Measurements from ENCODE around the gene SLC1A5. TPM values are rescaled to one million over a fixed set of nuclear protein-coding genes. Genes with fewer than 3 reads are reported as not detected.

SLC1A5 gene
- total and polyA plus RNA-seq, 2 donors (not counting 3 experiments of a cell fraction or from before 2014, with no cell fraction given), result 114 TPM

DNA sequence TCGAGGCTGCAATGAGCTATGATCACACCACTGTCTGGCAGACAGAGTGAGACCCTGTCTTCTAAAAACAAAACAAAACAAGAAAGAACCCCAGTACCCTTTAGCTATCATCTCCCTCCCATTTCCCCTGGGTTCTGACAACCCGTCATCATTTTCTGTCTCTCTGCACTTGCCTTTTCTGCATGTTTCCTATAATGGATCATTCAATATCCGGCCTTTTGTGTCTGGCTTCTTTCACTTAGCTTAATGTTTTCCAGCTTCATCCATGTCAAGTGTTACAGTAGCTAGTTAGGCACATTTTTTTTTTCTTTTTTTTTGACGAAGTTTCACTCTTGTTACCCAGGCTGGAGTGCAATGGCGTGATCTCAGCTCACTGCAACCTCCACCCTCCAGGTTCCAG lies 45.7 kb upstream of the SLC1A5 start:
- no peak overlapping the region for H3K4me2 ChIP-seq (ENCODE audit: insufficient read depth, low read length)
- POLR2A ChIA-PET, result interaction anchor here (0.7 to 0.8 kb wide), 2 partner anchors 46 to 1422 kb away, joined by 3 to 4 read pairs; partner anchors contain the start of gene CARD8

More for the DNA sequence above, 45.7 kb upstream of the SLC1A5 start:
- TF ChIP-seq MYC (IDR thresholded peaks at IDR 0.05; ENCODE audit: low read depth, low read length) (no peak), POLR2AphosphoS5 (IDR thresholded peaks at IDR 0.05; ENCODE audit: insufficient read depth, low read depth, low read length) (no peak), MAX (IDR thresholded peaks at IDR 0.05; ENCODE audit: insufficient read depth, insufficient read length) (no peak), CTCF (IDR thresholded peaks at IDR 0.05; ENCODE audit: extremely low read depth in 1 of 2, insufficient read depth in 1 of 2, low read depth in 1 of 2, low read length in 2 of 2) (no peak), JUN (IDR thresholded peaks at IDR 0.05; ENCODE audit: borderline replicate concordance, insufficient read depth, insufficient read length, low read depth) (no peak), EZH2 (IDR thresholded peaks at IDR 0.05; ENCODE audit: borderline replicate concordance, low read depth, low read length, severe bottlenecking) (no peak), FOS (IDR thresholded peaks at IDR 0.05; ENCODE audit: borderline replicate concordance, insufficient read depth, low read length) (no peak), POLR2A (IDR thresholded peaks at IDR 0.05; ENCODE audit: low read depth, low read length) (no peak), GATA2 (IDR thresholded peaks at IDR 0.05; ENCODE audit: insufficient read depth, insufficient read length, low read depth, low read length) (no peak)
- Histone ChIP-seq H4K20me1 (replicated peaks; ENCODE audit: control insufficient read depth, extremely low read depth, insufficient read depth, low read length) (no peaks in the 10 kb centered on the region), H3K4me3 (replicated peaks in 1 of 3; ENCODE audit: insufficient read depth in 1 of 3, low read depth in 1 of 3, low read length in 3 of 3) (no peak overlapping the region), H3K9me3 (replicated peaks; ENCODE audit: control insufficient read depth, insufficient read depth, low read length) (no peaks in the 10 kb centered on the region), H3K27ac (ENCODE audit: insufficient read depth, low read depth, low read length) (no peak overlapping the region), H3K27me3 (ENCODE audit: control insufficient read depth in 2 of 2, insufficient read depth in 2 of 2, low read length in 2 of 2) (no peaks in the 10 kb centered on the region), H2AFZ (ENCODE audit: low read depth, low read length) (no peak overlapping the region), H3K79me2 (ENCODE audit: control insufficient read depth, insufficient read depth, low read length) (no peaks in the 10 kb centered on the region), H3K9me1 (replicated peaks; ENCODE audit: control insufficient read depth, extremely low read depth, insufficient read depth, low read length) (no peaks in the 10 kb centered on the region), H3K9ac (replicated peaks; ENCODE audit: extremely low read depth, insufficient read depth, low read length) (no peak overlapping the region), H3K36me3 (ENCODE audit: control insufficient read depth in 2 of 2, extremely low read depth in 1 of 2, insufficient read depth in 2 of 2, low read length in 2 of 2) (peaks cover 0 to 7% of the 10 kb centered on the region in 2 experiments), H3K4me1 (ENCODE audit: control insufficient read depth, extremely low read depth, insufficient read depth, low read length) (peaks cover 3% of the 10 kb centered on the region)
- DNase-seq (ENCODE audit: low read depth, low spot score), result no peak
- CTCF ChIA-PET, result interaction anchor here (0.9 to 1.0 kb wide), 3 partner anchors 65 to 76 kb away, joined by 3 to 7 read pairs (median 3); no protein-coding TSS in a partner anchor
- BruUV-seq (replicated peaks), result no TSS peak
- FAIRE-seq, result no peak
- intact Hi-C loops (cut with micrococcal nuclease) (no loop called here), dilution Hi-C loops (cut with MboI; ENCODE audit: extremely low pct_ligation_motif_present, low sequenced_read_pairs) (no loop called here)

Data from endothelial cell of umbilical vein (primary cell).